Endothelial cell of hepatic sinusoid (primary cell): Measurements from ENCODE around the gene DPY30.
"Not testable (repeated sequence)": the region's sequence is repeated elsewhere in the genome, so short reads cannot be mapped to it uniquely, and the experiment has no call there.

Experiments used
- in situ Hi-C: cut with HindIII; loops from 2 replicates; pipeline ENCODE4 v1.10.0; 2017; ENCODE audit warnings: low sequenced_read_pairs

Gene DPY30

DNA sequence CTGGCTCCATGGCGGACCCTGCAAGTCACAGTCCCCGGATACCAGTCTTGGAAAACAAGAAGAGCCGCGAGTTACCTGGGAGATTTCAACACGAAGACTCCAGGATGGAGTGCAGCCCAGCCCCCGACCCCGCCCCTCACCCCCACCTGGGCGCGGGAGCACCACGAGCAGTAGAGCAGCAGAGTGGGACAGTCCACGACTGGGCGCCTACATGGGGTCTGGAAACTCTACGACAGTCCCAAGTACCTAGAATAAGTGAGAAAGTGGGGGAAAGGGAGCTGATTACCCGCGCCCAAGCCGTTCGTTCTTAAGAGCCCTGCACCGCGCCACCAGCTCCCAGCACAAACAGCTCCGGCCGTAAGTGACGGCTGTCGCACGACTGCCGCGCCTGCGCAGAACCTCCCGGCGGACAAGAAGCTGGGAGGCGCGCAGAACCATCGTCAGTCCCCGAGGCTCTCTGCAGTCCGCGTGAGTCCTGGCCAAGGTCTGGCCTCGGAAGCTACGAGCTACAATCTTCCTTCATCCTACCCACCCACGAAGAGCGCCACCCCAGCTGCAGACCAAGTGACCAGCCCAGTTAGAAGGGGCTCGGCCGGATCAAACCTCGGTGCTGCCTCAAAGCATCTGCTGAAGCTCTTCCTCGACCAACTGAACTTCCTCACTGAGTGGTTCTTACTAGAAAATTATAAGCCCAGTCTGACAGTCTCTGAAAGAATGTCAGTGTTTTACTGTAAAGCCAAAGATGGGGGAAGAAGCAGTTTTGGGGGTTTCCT lies at the start of gene DPY30:
TSS of gene DPY30 (minus strand) at position 359 of the 773 bp plus-strand sequence. CDS start at position 10, 349 bp downstream.
- in situ Hi-C loops, result no loop called here

DNA sequence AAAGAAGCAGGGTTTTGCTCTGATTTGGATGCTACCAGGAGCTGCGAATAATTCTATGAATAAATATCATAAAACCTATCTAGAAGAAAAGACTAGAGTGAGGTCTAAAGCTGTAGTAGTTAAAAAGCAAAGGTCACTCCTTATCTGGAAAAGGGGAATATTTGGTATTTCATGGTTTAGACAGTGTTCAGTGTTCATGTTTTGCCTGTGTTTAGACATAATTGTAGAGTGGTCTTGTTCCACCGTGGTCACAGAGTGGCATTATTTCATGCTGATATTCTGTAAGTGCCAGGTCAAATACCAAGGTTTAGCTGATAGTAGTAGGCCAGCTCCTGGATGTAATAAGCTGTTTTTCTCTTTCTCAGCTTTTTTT lies 34.5 kb upstream of the DPY30 start:
- in situ Hi-C loops, result no loop called here

DNA sequence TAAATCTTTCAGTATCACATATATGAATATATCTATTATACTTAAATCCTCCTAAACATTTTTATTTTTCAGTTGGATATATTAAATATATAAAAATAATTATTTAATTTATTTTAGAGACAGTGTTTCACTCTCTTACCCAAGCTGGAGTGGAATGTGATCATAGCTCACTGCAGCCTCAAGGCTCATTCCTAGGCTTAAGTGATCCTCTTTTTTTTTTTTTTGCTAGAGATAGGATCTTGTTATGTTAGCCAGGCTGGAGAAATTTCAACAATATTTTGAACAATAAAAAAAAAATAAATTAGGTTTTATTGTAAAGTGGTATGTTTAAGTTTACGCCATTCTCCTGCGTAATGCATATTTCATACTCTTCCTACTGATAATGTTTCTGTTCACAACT lies 27.9 kb upstream of the DPY30 start:
- in situ Hi-C loops, result no loop called here

DNA sequence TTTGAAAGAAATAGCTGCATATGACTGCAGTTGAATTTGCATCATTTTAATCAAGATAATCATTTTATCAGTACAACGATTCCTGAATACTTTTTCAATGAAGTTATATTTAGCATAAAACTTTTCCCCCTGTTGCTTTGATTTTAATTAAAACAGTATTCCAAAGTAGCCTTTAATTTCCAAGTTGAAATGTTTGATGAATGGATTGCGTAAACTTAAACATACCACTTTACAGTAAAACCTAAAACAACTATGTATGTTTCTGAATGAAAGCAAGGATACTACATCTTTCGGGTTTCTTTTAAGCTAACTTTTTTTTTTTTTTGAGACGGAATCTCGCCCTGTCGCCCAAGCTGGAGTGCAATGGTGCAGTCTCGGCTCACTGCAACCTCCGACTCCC lies 25.1 kb upstream of the DPY30 start:
- in situ Hi-C loops, result no loop called here

DNA sequence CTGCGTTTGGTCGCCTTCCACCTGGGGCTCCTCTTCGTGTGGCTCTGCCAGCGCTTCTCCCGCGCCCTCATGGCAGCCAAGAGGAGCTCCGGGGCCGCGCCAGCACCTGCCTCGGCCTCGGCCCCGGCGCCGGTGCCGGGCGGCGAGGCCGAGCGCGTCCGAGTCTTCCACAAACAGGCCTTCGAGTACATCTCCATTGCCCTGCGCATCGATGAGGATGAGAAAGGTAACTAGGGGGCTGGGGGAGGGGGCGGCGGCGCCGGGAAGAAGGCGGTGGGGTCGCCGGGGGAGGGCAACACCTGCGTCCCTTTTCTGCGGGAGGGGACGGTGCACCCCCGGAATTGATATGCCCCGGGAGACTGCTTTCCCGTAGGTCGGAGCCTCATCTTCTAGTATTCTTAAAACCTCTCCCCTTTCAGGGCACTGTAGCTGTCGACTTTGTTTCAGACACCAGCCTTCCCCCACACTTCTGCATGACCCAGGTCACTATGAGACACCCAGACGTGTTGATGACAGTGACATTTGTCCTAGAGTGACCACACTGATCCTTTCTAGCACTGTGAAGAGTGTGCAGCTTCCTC lies 24.5 kb upstream of the DPY30 start:
- in situ Hi-C loops, result no loop called here

DNA sequence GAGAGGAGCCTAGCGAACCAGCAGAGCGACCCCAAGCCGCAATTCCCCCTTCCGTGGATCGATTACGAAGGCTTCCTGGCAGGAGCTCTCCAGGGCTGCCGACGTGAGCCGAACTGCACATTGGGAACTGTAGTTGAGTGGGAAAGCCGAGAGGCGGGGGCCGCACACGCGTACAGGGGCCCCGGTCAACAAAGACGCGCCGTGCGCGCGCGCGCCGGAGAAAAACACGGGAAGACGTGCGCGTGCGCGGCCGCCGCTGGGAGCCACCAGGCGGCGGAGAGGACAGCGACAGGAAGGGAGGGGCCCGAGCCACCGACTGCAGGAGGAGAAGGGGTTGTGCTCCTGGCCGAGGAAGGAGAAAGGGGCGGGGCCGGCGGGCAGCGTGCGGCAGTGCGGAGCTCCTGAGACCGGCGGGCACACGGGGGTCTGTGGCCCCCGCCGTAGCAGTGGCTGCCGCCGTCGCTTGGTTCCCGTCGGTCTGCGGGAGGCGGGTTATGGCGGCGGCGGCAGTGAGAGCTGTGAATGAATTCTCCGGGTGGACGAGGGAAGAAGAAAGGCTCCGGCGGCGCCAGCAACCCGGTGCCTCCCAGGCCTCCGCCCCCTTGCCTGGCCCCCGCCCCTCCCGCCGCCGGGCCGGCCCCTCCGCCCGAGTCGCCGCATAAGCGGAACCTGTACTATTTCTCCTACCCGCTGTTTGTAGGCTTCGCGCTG lies 23.9 kb upstream of the DPY30 start, which contains the start of gene SPAST:
TSS of gene SPAST (plus strand) at position 247 of the 711 bp plus-strand sequence. CDS start at position 523, 276 bp downstream.
- in situ Hi-C loops, result no loop called here

DNA sequence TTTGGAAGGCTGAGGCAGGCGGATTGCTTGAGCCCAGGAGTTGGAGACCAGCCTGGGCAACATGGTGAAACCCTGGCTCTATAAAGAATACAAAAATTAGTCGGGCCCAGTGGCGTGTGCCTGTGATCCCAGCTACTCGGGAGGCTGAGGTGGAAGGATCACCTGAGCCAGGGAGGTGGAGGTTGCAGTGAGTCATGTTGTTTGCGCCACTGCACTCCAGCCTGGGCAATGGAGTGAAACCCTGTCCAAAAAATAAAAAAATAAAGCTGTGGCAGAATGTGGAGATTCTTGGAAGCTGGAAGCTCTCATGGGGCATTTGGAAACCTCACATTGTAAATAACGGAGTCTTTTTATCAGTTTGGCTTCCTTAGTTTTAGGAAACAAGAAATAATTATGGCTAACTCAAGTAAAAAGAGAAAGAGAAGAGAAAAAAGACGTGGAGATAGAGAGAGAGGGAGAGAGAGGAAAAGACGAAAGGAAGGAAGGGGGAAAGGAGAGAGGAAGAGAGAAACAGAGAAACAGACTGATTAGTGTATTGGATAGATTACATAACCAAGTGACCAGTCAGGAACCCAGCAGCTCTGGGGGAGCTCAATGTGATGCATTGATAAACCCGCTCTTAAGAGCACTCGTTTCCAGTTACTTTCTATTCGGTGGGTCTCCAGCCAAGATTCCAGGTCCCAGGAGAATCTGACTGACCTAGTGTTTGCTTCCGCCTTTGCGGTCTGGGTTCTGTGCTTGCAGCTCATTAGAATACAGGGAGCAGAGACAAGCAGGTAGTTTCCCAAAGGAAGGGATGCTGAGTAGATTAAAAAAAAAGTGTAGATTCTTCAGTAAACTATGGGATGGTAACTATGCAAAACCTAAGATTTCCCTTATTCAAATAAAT lies 22.6 kb upstream of the DPY30 start:
- in situ Hi-C loops, result no loop called here

DNA sequence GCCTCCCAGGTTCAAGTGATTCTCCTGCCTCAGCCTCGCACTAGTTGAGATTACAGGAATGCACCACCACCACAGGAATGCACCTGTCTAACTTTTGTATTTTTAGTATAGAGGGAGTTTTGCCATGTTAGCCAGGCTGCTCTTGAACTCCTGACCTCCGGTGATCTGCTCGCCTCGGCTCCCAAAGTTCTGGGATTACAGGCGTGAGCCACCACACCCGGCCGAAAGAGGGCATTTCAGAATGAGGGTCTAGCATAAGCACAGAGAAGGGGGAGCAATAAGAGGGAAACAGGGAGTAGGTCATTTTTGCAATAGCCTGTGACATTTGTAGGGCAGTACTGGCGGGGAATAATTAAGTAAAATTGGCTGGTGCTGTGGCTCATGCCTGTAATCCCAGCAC lies 21.8 kb upstream of the DPY30 start:
- in situ Hi-C loops, result no loop called here

DNA sequence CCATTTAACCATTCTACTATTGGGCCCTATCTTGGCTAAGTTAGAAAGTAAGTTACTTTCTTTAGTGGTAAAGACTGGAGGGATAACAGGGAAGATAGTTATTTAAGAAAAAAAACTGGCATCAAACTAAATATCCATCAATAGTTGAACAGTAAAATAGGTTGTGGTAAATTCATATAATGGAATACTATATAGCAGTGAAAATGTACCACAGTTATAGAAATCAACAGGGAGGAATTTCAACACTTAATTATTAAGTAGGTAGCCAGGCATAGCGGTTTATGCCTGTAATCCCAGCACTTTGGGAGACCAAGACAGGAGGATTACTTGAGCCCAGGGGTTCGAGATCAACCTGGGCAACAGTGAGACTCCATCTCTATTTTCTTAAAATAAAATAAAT lies 20.7 kb upstream of the DPY30 start:
- in situ Hi-C loops, result no loop called here

DNA sequence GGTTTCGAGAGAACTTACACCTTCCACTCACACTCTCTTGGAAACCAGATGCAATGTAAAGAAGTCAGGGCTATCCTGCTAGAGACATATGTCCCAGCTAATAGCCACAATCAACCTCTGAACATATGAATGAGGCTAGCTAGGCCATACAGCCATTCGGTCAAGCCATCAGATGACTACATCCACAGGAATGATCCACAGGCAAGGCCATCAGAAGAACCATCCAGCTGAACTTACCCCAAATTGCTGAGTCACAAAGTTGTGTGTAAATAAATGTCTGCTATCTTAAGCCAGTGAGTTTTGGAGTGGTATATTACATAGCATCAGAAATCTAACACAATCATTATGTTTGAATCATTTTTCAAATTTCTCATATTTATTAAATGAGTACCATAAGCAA lies 18.5 kb upstream of the DPY30 start:
- in situ Hi-C loops, result no loop called here

DNA sequence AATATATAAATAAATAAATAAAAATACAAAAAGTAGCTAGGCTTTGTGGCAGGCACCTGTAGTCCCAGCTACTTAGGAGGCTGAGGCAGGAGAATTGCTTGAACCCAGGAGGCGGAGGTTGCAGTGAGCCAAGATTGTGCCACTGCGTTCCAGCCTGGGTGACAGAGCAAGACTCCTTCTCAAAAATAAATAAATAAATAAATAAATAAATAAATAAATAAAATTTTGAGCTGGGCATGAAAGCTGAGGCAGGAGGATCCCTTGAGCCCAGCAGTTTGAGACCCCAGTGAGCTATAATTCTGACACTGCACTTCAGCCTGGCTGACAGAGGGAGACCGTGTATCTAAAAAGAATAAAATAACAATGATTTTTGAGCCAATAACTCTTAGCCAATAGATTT lies 15.0 kb upstream of the DPY30 start:
- in situ Hi-C loops, result not testable (repeated sequence)

DNA sequence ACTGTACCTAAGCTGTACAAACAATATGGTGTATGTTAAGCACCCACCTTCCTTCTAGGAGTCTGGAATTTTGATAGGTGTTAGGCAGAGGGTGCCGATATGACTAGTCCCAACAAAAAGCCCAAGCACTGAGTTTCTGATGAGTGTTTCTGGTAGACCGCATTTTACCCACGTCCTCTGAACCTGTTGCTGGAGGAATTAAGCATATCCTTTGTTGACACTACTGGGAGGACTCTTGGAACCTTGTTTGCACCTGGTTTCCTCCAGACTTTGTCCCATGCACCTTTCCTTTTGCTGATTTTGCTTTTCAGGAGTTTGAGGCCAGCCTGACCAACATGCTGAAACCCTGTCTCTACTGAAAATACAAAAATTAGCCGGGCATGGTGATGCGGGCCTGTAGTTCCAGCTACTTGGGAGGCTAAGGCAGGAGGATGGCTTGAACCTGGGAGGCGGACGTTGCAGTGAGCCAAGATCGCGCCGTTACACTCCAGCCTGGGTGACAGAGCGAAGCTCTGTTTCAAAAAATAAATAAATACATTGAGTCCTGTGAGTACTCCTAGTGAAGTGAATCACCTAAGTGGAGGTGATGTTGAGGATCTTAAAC lies 12.3 kb upstream of the DPY30 start:
- in situ Hi-C loops, result no loop called here

DNA sequence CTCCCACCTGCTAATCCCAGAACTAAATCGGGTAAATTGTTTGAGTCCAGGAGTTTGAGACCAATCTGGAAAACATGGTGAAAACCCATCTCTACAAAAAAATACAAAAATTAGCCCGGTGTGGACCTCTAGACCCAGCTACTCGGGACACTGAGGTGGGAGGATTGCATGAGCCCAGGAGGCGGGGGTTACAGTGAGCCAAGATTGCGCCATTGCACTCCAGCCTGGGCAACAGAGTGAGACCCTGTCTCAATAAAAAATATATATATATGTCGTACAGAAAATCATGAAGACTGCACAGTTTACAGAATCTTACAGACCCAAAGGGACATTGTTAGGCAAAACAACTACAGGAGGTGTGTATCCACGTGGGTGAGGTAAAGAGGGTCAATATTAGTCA lies 4.0 kb upstream of the DPY30 start:
- in situ Hi-C loops, result no loop called here

DNA sequence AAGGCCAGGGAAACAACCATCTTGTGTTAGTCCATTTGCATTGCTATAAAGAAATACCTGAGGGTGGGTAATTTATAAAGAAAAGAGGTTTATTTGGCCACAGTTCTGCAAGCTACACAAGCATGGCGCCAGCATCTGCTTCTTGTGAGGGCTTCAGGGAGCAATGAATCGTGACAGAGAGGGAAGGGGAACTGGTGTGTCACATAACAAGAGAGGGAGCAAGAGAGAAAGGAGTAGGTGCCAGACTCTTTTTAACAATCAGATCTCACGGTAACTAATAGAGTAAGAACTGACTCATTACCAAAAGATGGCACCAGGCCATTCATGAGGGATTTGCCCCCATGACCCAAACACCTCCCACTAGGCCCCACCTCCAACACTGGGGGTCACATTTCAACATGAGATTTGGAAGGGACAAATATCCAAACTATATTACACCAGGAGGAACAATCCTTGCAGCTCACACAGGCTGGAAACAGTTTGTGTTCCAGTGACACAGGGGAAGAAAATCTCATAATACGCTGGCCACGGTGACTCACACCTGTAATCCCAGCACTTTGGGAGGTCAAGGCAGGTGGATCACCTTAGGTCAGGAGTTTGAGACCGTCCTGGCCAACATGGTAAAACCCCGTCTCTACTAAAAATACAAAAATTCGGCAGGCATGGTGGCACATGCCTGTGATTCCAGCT lies 5.3 kb downstream of the DPY30 start:
- in situ Hi-C loops, result not testable (repeated sequence)

DNA sequence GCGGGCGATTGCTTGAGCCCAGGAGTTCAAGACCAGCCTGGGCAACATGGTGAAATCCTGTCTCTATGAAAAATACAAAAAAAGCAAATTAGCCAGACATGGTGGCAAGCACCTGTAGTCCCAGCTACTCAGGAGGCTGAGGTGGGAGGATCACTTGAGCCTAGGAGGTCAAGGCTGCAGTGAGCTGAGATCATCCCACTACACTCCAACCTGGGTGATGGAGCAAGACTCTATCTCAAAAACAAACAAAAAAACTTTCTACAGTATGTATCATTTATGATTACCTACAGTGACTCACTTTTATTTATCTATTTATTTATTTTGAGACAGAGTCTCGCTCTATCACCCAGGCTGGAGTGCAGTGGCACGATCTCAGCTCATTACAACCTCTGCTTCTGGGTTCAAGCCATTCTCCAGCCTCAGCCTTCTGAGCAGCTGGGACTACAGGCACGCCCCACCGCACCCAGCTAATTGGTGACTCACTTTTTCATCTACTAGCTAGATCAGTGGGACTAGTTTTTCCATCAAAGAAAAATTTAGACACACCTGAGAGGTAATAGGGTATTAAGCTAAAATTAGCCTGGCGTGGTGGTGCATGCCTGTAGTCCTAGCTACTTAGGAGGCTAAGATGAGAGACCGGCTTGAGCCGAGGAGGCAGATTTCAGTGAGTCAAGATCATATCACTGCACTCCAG lies 20.7 kb downstream of the DPY30 start:
- in situ Hi-C loops, result not testable (repeated sequence)

DNA sequence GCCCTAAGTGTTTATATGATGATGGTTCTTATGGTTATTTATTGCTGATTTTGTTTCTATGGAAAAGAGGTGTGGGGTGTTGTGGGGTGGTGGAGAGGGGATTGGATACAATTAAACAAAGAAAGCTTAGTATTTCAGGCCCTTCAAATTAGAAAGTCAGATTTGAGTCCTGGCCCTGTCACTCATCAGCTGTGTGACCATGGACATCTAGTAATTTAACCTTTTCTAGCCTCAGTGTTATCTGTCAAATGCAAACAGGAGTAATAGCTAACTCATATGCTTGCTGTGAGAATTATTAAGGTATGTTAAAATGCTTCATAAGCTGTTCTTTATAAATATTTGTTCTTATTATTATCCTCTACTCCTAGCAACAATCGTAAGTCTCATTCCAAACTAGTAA lies 26.7 kb downstream of the DPY30 start:
- in situ Hi-C loops, result no loop called here

DNA sequence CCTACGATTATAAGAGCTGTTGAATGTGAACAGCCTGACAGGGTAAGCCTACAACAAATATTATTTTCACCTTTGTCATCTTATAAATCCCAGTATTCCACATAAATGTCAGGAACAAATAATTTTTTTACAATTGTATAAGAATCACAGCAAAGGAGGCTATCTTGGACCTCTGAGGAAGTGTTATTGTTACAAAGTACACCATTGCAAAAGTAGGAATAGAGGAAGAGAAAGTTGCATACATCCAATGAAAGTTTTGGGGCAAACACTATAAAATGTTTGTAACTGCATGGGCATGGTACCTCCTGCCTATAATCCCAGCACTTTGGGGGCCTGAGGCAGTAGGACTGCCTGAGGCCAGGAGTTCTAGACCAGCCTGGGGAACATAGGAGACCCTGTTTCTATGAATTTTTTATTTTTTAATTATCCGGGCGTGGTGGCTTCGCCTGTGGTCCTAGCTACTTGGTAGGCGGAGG lies 28.1 kb downstream of the DPY30 start:
- in situ Hi-C loops, result no loop called here

DNA sequence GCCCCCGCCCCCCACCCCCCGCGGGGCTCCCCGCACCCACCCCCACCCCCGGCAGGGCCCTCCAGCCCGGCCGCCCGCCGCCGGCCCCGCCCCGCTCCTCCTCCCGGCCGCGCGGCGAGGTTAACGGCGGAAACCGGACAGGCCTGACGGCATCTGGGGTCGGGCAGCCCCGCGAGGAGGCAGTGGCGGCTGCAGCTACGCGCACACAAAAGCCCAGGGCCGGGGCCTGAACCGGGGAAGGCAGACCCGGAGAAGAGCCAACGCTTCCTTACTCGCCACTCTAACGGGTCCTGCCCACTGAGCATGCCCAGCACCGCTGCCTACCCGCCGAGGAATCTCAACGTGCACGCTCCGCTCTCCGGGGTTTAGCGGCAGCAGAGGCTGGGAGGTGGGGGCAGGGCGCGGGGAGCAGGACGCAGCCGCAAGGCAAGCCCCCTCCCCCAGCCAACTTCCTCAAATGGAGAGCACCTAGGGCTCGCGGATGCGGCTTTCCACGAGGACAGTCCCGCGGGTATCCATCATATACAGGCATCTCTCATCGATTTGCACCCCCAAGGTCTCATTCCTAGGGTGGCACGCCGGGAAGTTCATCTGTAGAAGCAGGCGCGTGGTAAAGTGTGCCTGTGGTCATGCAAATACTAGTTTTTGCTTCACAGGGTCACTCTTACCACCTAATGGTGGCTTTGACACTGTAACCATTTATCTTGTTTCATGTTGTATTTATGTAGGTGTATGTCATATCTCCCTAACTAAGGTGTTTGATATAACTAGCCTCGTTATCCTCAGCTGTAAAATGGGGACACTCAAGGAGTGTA lies 28.7 kb downstream of the DPY30 start, which contains the start of gene MEMO1:
TSS of gene MEMO1 (minus strand) at position 339 of the 815 bp plus-strand sequence. CDS start 761 bp downstream, outside the sequence.
- in situ Hi-C loops, result no loop called here
